Body of pancreas (tissue), 4 donors: ENCODE data around the gene AUTS2. TPM values are rescaled to one million over a fixed set of nuclear protein-coding genes. Genes with fewer than 3 reads are reported as not detected.

Source experiments
- ATAC-seq: fragments of 150-250 bp; one replicate; pipeline ENCODE4 v1.9.1; 2016
- DNase-seq, 4 donors: peaks; one replicate each; pipeline ENCODE4 v3.0.0-alpha.2; 2019
- H3K27ac ChIP-seq, 4 donors: fragments of 200-600 bp; sonication (generic); 1 replicate in 3 of 4; 2 replicates in 1 of 4; pipeline versions ENCODE4 v1.5.1 to v1.6.1; 2016 to 2019; ENCODE audit warnings: mild to moderate bottlenecking in 1 of 4, mixed read lengths in 1 of 4, moderate library complexity in 1 of 4
- H3K27me3 ChIP-seq, 2 donors: fragments of 200-600 bp; sonication (generic); one replicate each; pipeline ENCODE4 v1.6.0; 2016; ENCODE audit warnings: mild to moderate bottlenecking in 1 of 2
- H3K36me3 ChIP-seq, 2 donors: fragments of 200-600 bp; sonication (generic); replicated peaks in 1 of 2; 2 replicates each; pipeline ENCODE4 v1.5.1; 2016; ENCODE audit warnings: low read depth in 2 of 2; ENCODE audit not compliant: insufficient read depth in 1 of 2
- H3K4me1 ChIP-seq: fragments of 200-600 bp; sonication (generic); one replicate; pipeline ENCODE4 v1.6.0; 2016
- H3K4me3 ChIP-seq, 2 donors: fragments of 200-600 bp; sonication (generic); 1 replicate in 1 of 2; 2 replicates in 1 of 2; pipeline ENCODE4 v1.5.1; 2016 to 2019
- H3K9me3 ChIP-seq, 3 donors: fragments of 200-600 bp; sonication (generic); 1 replicate in 2 of 3; 2 replicates in 1 of 3; pipeline ENCODE4 v1.5.1; 2016
- CTCF ChIP-seq, 7 experiments: fragments of 450-650 bp in 4 of 7; fragments of 200-600 bp in 3 of 7; sonication (generic) in 3 of 7; IDR thresholded peaks; one replicate each; pipeline ENCODE4 v1.5.1; 2016 to 2019; ENCODE audit warnings: antibody characterized with exemption in 7 of 7
- POLR2A ChIP-seq, 3 donors: fragments of 450-650 bp; IDR thresholded peaks; one replicate each; pipeline ENCODE4 v1.6.1; 2016; ENCODE audit warnings: antibody characterized with exemption in 3 of 3, mild to moderate bottlenecking in 2 of 3
- WGBS, 2 donors: methylation state at CpG; one replicate each; pipeline ENCODE4 v1.1.5; 2017; 5-methylcytosine and 5-hydroxymethylcytosine counted together
- intact Hi-C: fragments of 100-400 bp; cut with DNase I; formaldehyde crosslinking; loops from one replicate; pipeline ENCODE4 v1.15.1; 2023
- total RNA-seq, 2 donors: library from RNA; depleted of rRNA; stranded (reverse); fragments of >200 nt; gene quantifications; one replicate each; pipeline ENCODE4 v1.1.0, GENCODE V29; 2016

The AUTS2 gene
- total RNA-seq, 2 donors from 2014 or later, result 11.7 to 18.5 TPM

GRCh38 chr7:70134029-70134770 lies 535.9 kb downstream of the AUTS2 start:
- H3K4me3 ChIP-seq, result no peak overlapping the region
- 55% methylated on average over 8 of the region's 8 CpGs for WGBS, 2 donors
- intact Hi-C loops, result no loop called here

GRCh38 chr7:70135656-70136055 lies 537.4 kb downstream of the AUTS2 start:
- ATAC-seq (no peak), DNase-seq (no peak)
- no peak overlapping the region for H3K27ac ChIP-seq
- no peaks in the 10 kb centered on the region for H3K27me3 ChIP-seq
- H3K4me3 ChIP-seq, result no peak overlapping the region
- intact Hi-C loops, result no loop called here
- TF ChIP-seq CTCF (IDR thresholded peaks at IDR 0.05), result no peak
- no peak for TF ChIP-seq POLR2A (IDR thresholded peaks at IDR 0.05)
- H3K4me1 ChIP-seq, result no peaks in the 10 kb centered on the region
- no peaks in the 10 kb centered on the region for H3K36me3 ChIP-seq
- H3K9me3 ChIP-seq, result no peaks in the 10 kb centered on the region
- WGBS, 2 donors, result 85 to 88% methylated on average over 3 of the region's 3 CpGs

More at GRCh38 chr7:70134029-70134770, 535.9 kb downstream of the AUTS2 start:
- no peak overlapping the region for H3K27ac ChIP-seq
- DNase-seq (no peak), ATAC-seq (no peak)
- no peak for TF ChIP-seq CTCF (IDR thresholded peaks at IDR 0.05)
- TF ChIP-seq POLR2A (IDR thresholded peaks at IDR 0.05), result no peak
- H3K27me3 ChIP-seq, result no peaks in the 10 kb centered on the region
- H3K9me3 ChIP-seq, result no peaks in the 10 kb centered on the region
- H3K4me1 ChIP-seq, result no peaks in the 10 kb centered on the region
- H3K36me3 ChIP-seq, result no peaks in the 10 kb centered on the region

- ATAC-seq, result no peak
- intact Hi-C loops, result no loop called here
Measured at GRCh38 chr7:70137126-70137525, 538.9 kb downstream of the AUTS2 start.

GRCh38 chr7:70142247-70142932 lies 544.1 kb downstream of the AUTS2 start:
- no peaks in the 10 kb centered on the region for H3K4me1 ChIP-seq
- H3K36me3 ChIP-seq, result no peaks in the 10 kb centered on the region
- H3K27me3 ChIP-seq, result no peaks in the 10 kb centered on the region
- no peak for ATAC-seq
- no peak overlapping the region for H3K27ac ChIP-seq
- no peaks in the 10 kb centered on the region for H3K9me3 ChIP-seq
- intact Hi-C loops, result no loop called here
- no peak for TF ChIP-seq CTCF (IDR thresholded peaks at IDR 0.05)
- TF ChIP-seq POLR2A (IDR thresholded peaks at IDR 0.05), result no peak
- no peak for DNase-seq
- H3K4me3 ChIP-seq, result no peak overlapping the region
- WGBS, 2 donors, result 72 to 80% methylated on average over 4 of the region's 4 CpGs

More at GRCh38 chr7:70137126-70137525, 538.9 kb downstream of the AUTS2 start:
- H3K27me3 ChIP-seq, result no peaks in the 10 kb centered on the region
- no peaks in the 10 kb centered on the region for H3K36me3 ChIP-seq
- no peaks in the 10 kb centered on the region for H3K4me1 ChIP-seq
- 43 to 51% methylated on average over 4 of the region's 4 CpGs for WGBS, 2 donors
- no peaks in the 10 kb centered on the region for H3K9me3 ChIP-seq
- no peak for DNase-seq
- TF ChIP-seq CTCF (IDR thresholded peaks at IDR 0.05) (no peak), POLR2A (IDR thresholded peaks at IDR 0.05) (no peak)
- no peak overlapping the region for H3K27ac ChIP-seq
- no peak overlapping the region for H3K4me3 ChIP-seq
